ENCODE measurements around the gene ATOX1.

ATOX1 gene

GRCh38 chr5:151694035-151694485 lies 64.4 kb downstream of the ATOX1 start:
- no peak for DNase-seq
